Glutamatergic neuron (in vitro differentiated cells): Measurements from ENCODE around the gene BUD13. TPM values are rescaled to one million over a fixed set of nuclear protein-coding genes. Genes with fewer than 3 reads are reported as not detected.

ENCODE experiments used
- DNase-seq: peaks from one replicate; pipeline ENCODE4 v3.0.0; 2022
- H3K27ac Mint-ChIP-seq: one replicate; pipeline ENCODE4 v1.8.0; 2020; ENCODE audit warnings: mild to moderate bottlenecking, mixed read lengths, inconsistent platforms; ENCODE audit not compliant: unreplicated experiment
- H3K27me3 Mint-ChIP-seq: one replicate; pipeline ENCODE4 v1.8.0; 2020; ENCODE audit warnings: mild to moderate bottlenecking, moderate library complexity, mixed read lengths, inconsistent platforms; ENCODE audit not compliant: unreplicated experiment
- H3K36me3 Mint-ChIP-seq: one replicate; pipeline ENCODE4 v1.8.0; 2020; ENCODE audit warnings: mild to moderate bottlenecking, mixed read lengths, inconsistent platforms; ENCODE audit not compliant: unreplicated experiment
- H3K4me1 Mint-ChIP-seq: one replicate; pipeline ENCODE4 v1.8.0; 2020; ENCODE audit warnings: mild to moderate bottlenecking, low read depth, mixed read lengths, inconsistent platforms; ENCODE audit not compliant: unreplicated experiment
- H3K4me3 Mint-ChIP-seq: one replicate; pipeline ENCODE4 v1.8.0; 2020; ENCODE audit warnings: mild to moderate bottlenecking, mixed read lengths, inconsistent platforms; ENCODE audit not compliant: unreplicated experiment
- H3K9me3 Mint-ChIP-seq: one replicate; pipeline ENCODE4 v1.8.0; 2020; ENCODE audit warnings: mild to moderate bottlenecking, moderate library complexity, mixed read lengths, inconsistent platforms; ENCODE audit not compliant: unreplicated experiment
- total RNA-seq: library from RNA; stranded (reverse); fragmentation: NEBNext Ultra II Directional; extraction: Animal tissue kit (Norgen Biotek cat#: 25700); gene quantifications from one replicate; pipeline ENCODE4 v1.2.1, GENCODE V29; 2021; ENCODE audit not compliant: unreplicated experiment
- TF ChIP-seq, protein P1 (sequence below): fragments of 200-600 bp; sonication (generic); IDR thresholded peaks from one replicate; pipeline ENCODE4 v1.5.0; 2021; ENCODE audit not compliant: partially characterized antibody, unreplicated experiment

BUD13 gene
- total RNA-seq, 1 donor from 2014 or later: 17.0 TPM

DNA sequence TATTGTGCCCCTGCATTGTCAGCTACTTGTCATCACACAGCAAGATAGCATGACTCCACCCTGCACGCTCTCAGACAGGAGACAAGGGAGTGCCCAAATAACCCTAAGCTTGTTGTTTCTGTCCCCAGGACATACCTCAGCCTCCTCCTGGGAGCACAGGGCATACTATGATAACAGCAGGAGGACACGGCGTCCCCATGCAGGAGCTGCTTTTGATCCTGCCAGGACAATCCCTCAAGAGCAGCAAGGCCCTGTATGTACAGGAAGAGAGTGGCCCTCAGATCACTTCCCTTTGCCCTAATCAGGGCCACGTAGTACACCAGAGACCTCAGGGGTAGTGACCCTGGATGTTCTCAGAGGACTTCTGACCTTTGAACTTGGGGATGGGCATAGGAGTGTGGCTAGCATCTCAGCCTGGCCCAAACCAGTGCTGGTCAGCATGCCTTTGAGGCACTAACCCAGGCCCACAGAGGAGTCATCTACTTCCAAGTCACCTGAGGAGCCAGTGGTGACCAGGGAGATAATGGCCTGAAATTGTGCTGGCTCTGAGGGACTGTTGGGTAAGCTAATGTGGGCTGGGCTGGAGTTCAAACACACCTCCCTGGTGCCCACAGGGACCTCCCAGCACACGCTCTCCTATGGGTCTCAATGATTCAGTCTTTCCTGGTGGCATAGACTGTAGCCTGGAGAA, 41.1 kb upstream of the BUD13 start:
- no peak overlapping the region for H3K27ac Mint-ChIP-seq
- H3K9me3 Mint-ChIP-seq: no peaks in the 10 kb centered on the region
- H3K27me3 Mint-ChIP-seq: peaks cover 2% of the 10 kb centered on the region
- no peaks in the 10 kb centered on the region for H3K4me1 Mint-ChIP-seq
- no peak for DNase-seq
- no peak overlapping the region for H3K4me3 Mint-ChIP-seq
- TF ChIP-seq, protein P1, sequence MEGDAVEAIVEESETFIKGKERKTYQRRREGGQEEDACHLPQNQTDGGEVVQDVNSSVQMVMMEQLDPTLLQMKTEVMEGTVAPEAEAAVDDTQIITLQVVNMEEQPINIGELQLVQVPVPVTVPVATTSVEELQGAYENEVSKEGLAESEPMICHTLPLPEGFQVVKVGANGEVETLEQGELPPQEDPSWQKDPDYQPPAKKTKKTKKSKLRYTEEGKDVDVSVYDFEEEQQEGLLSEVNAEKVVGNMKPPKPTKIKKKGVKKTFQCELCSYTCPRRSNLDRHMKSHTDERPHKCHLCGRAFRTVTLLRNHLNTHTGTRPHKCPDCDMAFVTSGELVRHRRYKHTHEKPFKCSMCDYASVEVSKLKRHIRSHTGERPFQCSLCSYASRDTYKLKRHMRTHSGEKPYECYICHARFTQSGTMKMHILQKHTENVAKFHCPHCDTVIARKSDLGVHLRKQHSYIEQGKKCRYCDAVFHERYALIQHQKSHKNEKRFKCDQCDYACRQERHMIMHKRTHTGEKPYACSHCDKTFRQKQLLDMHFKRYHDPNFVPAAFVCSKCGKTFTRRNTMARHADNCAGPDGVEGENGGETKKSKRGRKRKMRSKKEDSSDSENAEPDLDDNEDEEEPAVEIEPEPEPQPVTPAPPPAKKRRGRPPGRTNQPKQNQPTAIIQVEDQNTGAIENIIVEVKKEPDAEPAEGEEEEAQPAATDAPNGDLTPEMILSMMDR: no peak
- H3K36me3 Mint-ChIP-seq: no peaks in the 10 kb centered on the region

DNA sequence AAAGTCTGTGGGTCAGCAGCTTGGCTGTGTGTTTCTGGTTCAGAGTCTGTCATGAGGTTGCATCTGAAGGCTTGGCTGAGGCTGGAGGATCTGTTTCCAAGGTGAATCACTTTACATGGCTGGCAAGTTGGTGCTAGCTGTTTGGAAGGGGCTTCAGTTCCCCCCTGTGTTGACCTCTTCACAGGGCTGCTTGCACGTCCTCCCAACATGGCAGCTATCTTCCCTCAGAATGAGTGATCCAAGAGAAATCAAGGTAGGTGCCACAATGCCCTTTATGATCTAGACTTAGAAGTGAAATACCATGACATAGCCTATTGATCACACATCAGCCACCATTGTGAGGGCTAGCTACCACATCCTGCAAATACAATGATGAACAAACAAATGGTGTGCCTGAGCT, 40.4 kb upstream of the BUD13 start:
- H3K4me3 Mint-ChIP-seq: no peak overlapping the region
- TF ChIP-seq, protein P1: no peak
- no peaks in the 10 kb centered on the region for H3K9me3 Mint-ChIP-seq
- no peak overlapping the region for H3K27ac Mint-ChIP-seq
- H3K4me1 Mint-ChIP-seq: no peaks in the 10 kb centered on the region
- H3K27me3 Mint-ChIP-seq: peaks cover 3% of the 10 kb centered on the region
- H3K36me3 Mint-ChIP-seq: no peaks in the 10 kb centered on the region
- no peak for DNase-seq

DNA sequence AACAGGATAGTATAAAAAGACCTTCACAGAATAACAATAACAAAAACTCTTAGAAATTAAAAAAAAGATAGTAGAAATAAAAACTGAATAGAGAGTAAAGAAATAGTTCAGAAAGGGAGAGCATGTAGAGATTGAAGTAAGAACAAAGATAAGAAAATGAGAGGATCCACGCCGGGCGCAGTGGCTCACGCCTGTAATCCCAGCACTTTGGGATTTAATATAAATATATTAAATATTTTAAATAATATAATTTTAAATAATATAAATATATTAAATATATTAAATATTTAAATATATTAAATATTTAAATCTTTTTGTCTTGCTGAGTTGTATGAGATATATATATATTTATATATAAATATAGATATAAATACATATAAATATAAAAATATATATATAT, 39.3 kb upstream of the BUD13 start:
- DNase-seq: no peak
- Mint-ChIP-seq H3K4me3 (no peak overlapping the region), H3K9me3 (no peaks in the 10 kb centered on the region), H3K36me3 (no peaks in the 10 kb centered on the region), H3K4me1 (no peaks in the 10 kb centered on the region), H3K27ac (no peak overlapping the region), H3K27me3 (peaks cover 3% of the 10 kb centered on the region)
- TF ChIP-seq, protein P1: no peak

DNA sequence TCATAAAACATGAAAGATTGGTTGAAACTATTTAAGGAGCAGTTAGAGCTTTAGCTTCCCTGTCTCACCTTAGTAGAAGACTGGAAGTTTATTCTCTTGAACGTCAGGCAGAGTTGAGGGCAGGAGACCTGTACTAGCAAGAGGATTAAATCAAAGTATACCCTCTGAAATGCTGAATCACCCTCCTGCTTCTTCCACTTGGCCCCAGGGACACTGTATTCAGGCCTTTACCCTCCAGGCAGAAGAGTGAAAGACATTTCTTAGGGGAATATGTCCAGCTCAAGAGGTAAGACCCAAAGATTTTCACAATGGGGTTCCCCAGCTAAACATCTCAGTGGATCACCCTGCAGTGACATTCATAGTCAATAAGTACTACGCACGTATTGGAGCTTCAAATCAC, 38.4 kb upstream of the BUD13 start:
- H3K36me3 Mint-ChIP-seq: no peaks in the 10 kb centered on the region
- TF ChIP-seq, protein P1: no peak
- peaks cover 6% of the 10 kb centered on the region for H3K27me3 Mint-ChIP-seq

DNA sequence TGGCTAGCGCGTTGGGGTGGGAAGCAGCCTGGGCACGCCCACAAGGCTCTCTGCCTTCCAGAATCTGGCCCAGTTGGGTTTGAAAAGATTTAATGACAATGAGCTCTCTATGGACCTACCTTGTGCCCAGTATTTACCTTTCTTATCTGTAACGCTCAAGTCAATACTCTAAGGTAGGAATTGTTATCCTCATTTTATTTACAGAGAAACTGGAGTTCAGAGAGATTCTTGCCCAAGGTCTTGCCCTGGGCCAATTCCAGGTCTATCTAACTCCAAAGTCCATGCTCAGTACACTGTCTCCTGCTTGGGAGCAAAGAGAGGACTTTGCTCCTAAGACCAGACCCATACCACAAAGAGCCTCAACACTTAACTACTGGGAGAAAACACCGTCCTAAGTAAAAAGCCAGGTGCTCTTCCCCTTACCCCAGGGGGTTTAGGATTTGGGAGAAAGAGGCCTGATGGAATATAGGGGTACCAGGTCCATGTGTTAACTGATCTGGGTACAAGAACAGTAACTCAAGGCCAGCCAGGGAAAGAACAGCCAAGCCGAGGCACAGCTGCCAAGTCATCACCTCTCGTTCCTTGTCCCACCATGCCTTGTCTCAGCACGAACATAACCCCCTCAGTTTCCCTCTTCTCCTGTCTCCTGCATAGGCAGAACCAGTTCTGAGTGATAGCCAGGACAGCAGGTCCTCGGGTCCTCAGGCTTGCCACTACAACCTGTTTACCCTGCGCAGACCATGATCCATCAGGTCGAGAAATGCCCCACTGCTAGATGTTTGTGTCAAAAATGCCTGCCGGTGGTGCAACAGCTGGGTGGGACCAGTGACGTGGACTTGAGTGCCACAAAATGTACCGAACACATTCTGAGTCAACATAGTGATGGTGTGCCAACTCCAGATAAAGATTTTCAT, 35.7 kb upstream of the BUD13 start:
- Mint-ChIP-seq H3K9me3 (no peaks in the 10 kb centered on the region), H3K4me1 (no peaks in the 10 kb centered on the region), H3K36me3 (no peaks in the 10 kb centered on the region), H3K27ac (no peak overlapping the region), H3K27me3 (peaks cover 6% of the 10 kb centered on the region), H3K4me3 (no peak overlapping the region)
- TF ChIP-seq, protein P1: no peak
- no peak for DNase-seq

More for the DNA sequence above, 38.4 kb upstream of the BUD13 start:
- no peak overlapping the region for H3K4me3 Mint-ChIP-seq
- DNase-seq: no peak
- no peak overlapping the region for H3K27ac Mint-ChIP-seq
- H3K4me1 Mint-ChIP-seq: no peaks in the 10 kb centered on the region
- no peaks in the 10 kb centered on the region for H3K9me3 Mint-ChIP-seq
